Astrocyte (in vitro differentiated cells and primary cell): ENCODE results near the gene TOR1AIP2.
"Not testable (repeated sequence)": the region's sequence is repeated elsewhere in the genome, so short reads cannot be mapped to it uniquely, and the experiment has no call there.

ENCODE experiments used
- EZH2 ChIP-seq: IDR thresholded peaks from 2 replicates; pipeline ENCODE4 v1.6.1; 2012; ENCODE audit warnings: mild to moderate bottlenecking, low read length, inconsistent platforms; ENCODE audit not compliant: insufficient read depth
- TF ChIP-seq, protein P1 (sequence below): IDR thresholded peaks from 2 replicates; pipeline ENCODE4 v1.5.1; 2011; ENCODE audit warnings: low read depth, mild to moderate bottlenecking, inconsistent platforms, low read length, moderate library complexity; ENCODE audit not compliant: insufficient read depth

DNA sequence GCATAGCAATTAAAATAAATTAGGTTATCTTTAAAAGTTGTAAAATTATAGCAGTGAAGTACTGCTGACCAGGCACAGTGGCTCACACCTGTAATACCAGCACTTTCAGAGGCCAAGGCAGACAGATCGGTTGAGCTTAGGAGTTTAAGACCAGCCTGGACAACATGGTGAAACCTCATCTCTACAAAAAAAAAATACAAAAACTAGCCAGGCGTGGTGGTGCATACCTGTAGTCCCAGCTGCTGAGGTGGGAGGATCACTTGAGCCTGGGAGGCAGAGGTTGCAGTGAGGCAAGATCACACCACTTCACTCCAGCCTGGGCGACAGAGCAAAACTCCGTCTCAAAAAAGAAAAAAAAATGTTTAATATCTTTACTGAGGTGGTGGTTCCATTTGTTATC, 21.8 kb downstream of the TOR1AIP2 start:
- TF ChIP-seq, protein P1, sequence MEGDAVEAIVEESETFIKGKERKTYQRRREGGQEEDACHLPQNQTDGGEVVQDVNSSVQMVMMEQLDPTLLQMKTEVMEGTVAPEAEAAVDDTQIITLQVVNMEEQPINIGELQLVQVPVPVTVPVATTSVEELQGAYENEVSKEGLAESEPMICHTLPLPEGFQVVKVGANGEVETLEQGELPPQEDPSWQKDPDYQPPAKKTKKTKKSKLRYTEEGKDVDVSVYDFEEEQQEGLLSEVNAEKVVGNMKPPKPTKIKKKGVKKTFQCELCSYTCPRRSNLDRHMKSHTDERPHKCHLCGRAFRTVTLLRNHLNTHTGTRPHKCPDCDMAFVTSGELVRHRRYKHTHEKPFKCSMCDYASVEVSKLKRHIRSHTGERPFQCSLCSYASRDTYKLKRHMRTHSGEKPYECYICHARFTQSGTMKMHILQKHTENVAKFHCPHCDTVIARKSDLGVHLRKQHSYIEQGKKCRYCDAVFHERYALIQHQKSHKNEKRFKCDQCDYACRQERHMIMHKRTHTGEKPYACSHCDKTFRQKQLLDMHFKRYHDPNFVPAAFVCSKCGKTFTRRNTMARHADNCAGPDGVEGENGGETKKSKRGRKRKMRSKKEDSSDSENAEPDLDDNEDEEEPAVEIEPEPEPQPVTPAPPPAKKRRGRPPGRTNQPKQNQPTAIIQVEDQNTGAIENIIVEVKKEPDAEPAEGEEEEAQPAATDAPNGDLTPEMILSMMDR, result not testable (repeated sequence)
- not testable (repeated sequence) for TF ChIP-seq EZH2
